HG03095 (cell line): Measurements from ENCODE around the gene IGSF9B.

Experiments
- ATAC-seq: cut with Tn5 transposase; IDR thresholded peaks from one replicate; pipeline ENCODE4 v1.9.1; 2021; ENCODE audit warnings: moderate library complexity; ENCODE audit not compliant: unreplicated experiment

IGSF9B gene

GRCh38 chr11:133985981-133986944 is 29.5 kb upstream of the IGSF9B start:
- ATAC-seq = no peak

- peak; percentile 65 for ATAC-seq
Observed at GRCh38 chr11:133984828-133985227, 28.1 kb upstream of the IGSF9B start.

GRCh38 chr11:133983660-133984316 is 27.0 kb upstream of the IGSF9B start:
- ATAC-seq = no peak

- ATAC-seq = no peak
Observed at GRCh38 chr11:133982876-133983275, 26.1 kb upstream of the IGSF9B start.

GRCh38 chr11:133982151-133982550 is 25.4 kb upstream of the IGSF9B start:
- ATAC-seq = no peak

GRCh38 chr11:133981156-133981555 is 24.4 kb upstream of the IGSF9B start:
- no peak for ATAC-seq

DNA sequence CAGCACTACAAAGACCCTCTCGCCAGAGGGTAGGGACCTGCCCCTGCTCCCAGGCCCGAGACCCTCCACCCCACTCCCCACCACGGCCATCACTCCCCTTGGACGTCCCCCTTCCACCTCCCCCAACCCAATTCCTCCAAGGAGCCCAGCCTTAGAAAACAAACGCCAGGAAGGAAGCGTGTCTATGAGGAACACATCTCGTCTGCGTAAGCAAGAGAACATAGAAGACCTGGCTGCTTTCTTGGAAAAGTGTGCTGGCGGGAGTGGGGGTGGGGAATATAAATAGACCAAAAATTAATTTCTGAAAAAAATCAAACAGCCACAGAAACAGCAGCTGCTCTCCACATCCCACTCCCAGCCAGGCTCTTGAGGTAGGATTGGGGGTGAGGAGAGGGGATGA is 23.9 kb upstream of the IGSF9B start:
- ATAC-seq = no peak

DNA sequence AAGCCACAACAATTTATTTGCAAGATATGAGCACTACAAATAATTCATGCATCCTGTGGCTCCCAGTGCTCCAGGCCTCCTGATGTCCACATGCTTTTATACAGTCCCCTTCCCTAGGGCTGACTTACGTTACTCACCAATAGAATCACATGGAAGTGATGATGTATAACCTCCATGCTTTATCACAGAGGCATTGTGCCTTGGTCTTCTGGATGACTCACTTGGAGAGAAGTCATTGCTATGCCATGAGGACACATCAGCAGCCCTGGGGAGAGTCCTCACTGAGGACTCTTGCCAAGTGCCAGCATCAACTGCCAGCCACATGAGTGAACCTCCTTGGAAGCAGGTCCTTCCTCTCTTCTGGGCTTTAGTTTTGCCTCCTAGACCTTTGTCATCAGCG is 22.0 kb upstream of the IGSF9B start:
- no peak for ATAC-seq

GRCh38 chr11:133977067-133977677 is 20.4 kb upstream of the IGSF9B start:
- peak; percentile 98 for ATAC-seq

GRCh38 chr11:133975488-133975849 is 18.7 kb upstream of the IGSF9B start:
- no peak for ATAC-seq

DNA sequence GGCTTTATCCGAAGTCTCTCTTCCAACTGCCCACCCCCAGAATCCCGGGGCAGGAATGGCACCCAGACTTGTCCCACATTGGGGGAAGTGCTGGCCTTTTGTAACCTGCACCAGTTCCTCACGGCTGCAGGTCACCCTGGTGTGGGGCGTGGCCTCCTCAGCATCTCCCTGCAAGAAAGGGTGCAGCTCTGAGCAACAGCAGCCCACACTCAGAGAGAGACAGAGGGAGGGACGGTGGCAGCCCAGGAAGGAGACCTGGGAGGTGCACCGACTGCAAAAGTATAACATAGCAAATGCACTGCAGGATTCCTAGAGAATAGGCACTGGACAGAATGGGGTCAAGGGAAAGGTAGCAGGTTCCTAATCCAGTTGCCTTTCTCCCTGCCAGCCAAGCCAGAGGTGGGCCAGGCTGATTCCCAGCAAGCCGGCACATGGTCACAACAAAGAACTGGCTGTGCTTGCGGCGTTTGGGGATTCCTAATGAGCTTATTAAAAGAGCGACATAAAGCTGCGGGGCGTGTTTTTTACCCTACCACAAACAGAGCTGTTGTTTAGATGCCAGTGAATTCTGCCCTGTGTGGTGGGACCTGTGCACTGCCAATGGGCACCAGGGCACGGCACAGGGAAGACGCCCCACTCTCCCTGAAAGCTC is 18.2 kb upstream of the IGSF9B start:
- no peak for ATAC-seq

DNA sequence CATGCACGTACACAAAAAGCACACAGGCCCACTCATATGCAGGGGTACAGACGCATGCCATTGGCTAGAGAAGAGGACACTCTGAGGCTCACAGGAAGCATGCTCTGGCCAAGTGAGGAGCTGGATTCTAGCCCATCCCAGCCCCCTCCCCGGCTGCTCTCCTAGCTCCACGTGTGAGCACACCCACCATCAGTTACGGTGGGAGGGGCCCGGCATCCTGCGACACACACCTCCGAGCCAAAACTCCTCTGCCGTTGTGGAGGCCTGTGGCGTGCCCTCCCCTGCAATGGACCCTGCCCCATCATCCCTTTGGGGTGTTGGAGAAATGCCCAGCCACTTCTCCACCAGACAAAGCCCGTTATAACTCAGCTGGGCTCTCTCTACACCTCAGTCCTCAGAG is 15.1 kb upstream of the IGSF9B start:
- ATAC-seq = no peak

GRCh38 chr11:133969112-133969511 is 12.3 kb upstream of the IGSF9B start:
- no peak for ATAC-seq

GRCh38 chr11:133968300-133968699 is 11.5 kb upstream of the IGSF9B start:
- no peak for ATAC-seq

GRCh38 chr11:133967599-133968238 is 11.0 kb upstream of the IGSF9B start:
- ATAC-seq = no peak

GRCh38 chr11:133966921-133967598 is 10.3 kb upstream of the IGSF9B start:
- ATAC-seq = no peak

DNA sequence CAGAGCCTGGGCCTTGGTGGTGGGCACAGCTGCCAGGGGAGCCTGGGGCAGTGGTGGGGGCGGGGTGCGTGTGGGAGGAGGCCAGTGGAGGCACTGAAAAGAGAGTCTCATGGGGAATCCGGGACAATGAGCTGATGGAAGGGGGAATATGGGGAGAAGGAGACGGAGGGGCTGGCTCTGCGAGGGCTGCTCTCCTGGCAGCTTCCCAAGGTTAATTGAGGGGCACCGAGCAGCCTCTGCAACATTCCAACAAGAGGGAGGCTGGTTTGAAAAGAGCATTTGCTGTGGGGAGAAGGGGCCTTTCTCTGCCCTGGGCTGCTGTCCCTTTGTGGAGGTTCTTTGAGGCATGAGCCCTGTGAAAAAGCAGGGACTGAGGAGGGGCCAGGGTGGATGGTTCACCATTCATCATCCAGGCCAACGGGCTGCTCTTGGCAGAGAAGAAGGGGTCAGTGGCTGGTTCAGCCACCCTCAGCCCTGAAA is 9.4 kb upstream of the IGSF9B start:
- ATAC-seq = no peak

DNA sequence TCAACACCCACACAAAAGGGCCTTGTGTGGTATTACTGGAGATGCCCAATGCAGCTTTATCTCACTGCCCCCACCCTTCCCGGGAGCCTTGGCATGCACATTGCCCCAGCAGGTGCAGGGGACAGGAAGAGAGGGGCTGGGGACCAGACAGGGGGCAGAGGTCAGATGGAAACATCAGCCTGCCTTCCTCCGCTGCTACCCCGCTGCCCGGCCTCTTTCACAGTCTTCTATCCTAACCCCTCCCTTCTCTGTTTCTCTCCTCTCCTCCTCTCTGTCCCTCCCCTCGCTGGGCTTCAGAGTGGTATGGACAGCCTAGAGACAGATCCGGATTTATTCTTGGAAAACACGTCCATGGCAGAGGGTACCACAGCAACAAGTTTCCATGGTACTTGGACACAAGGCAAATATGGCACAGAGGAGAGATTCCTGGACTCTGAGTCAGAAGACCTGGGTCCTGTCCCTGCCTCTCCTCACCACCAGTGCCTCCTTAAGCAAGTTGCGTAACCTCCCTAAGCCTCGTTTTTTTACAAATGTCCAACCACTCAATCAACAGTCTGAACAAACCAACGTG is 8.3 kb upstream of the IGSF9B start:
- no peak for ATAC-seq

- ATAC-seq = no peak
Observed at GRCh38 chr11:133964356-133964755, 7.6 kb upstream of the IGSF9B start.

DNA sequence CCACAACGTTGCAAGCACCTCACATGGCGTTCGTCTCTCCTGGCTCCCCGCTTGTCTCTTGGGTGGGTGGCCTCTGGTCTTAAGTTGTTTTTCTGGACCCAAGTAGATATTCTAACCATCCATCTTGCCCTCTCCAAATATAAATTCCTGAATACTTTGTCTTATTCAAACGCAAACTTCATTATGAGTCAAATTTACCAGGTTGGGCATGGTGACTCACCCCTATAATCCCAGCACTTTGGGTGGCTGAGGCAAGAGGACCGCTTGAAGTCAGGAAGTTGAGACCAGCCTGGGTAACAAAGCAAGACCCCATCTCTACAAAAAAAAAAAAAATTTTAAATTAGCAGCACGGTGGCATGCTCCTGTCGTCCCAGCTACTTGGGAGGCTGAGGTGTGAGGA is 5.1 kb upstream of the IGSF9B start:
- ATAC-seq = no peak
